Left renal pelvis (tissue), 4 donors: ENCODE data around the gene TBC1D10B. TPM values are rescaled to one million over a fixed set of nuclear protein-coding genes. Genes with fewer than 3 reads are reported as not detected.

Experiments used
- DNase-seq, 4 donors: peaks; one replicate each; pipeline ENCODE4 v3.0.0-alpha.2; 2013; ENCODE audit warnings: low read depth in 4 of 4, low spot score in 3 of 4
- polyA plus RNA-seq, 4 donors: library from polyadenylated mRNA; unstranded; fragments of 120-200 nt; gene quantifications; one replicate each; pipeline ENCODE4 v1.2.1, GENCODE V29; 2013; ENCODE audit not compliant: insufficient read length in 4 of 4

The TBC1D10B gene, protein sequence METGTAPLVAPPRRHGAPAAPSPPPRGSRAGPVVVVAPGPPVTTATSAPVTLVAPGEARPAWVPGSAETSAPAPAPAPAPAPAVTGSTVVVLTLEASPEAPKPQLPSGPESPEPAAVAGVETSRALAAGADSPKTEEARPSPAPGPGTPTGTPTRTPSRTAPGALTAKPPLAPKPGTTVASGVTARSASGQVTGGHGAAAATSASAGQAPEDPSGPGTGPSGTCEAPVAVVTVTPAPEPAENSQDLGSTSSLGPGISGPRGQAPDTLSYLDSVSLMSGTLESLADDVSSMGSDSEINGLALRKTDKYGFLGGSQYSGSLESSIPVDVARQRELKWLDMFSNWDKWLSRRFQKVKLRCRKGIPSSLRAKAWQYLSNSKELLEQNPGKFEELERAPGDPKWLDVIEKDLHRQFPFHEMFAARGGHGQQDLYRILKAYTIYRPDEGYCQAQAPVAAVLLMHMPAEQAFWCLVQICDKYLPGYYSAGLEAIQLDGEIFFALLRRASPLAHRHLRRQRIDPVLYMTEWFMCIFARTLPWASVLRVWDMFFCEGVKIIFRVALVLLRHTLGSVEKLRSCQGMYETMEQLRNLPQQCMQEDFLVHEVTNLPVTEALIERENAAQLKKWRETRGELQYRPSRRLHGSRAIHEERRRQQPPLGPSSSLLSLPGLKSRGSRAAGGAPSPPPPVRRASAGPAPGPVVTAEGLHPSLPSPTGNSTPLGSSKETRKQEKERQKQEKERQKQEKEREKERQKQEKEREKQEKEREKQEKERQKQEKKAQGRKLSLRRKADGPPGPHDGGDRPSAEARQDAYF
- polyA plus RNA-seq: 10 to 100 TPM; 28.2 to 44.1 (median 34.2) TPM

DNA sequence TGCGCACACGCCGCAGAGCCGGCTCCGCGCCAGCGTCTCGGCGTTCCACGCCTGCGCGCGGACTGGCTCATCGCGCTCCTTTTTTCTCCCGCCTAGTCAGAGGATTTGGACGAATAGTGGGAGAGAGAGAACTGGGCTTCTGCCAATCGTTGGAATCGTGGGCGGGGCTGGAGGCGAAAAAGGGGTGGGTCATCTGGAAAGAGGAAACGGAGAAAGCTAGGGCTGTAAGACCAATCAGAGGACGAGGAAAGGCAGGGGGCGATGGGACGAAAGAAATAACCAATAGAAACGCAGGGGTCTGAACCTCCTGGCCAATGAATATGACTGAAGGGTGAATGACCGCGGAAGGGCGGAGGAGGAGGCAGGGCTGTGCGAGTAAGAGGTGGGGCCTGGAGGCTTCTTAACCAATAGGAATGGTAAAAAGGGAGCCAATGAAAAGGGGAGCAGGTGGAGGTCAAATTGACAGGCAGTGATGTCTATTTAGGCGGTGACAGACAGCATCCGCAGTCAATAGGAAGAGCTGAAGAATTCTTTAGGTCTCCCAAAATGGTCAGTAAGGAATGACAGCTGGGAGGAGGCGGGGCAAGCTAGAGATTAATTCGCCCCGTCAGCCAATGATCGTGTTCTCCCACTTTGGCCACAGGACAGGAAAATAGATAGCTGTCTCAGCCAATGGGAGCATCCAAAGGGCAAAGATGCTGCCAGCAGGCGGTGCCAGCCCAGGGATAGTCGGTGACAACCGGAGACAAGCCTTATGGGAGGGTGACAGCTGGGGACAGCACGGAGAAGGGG, at the start of gene TBC1D10B:
TBC1D10B (minus strand) TSS at position 39 of the 792 bp plus-strand sequence. CDS start 311 bp downstream, outside the sequence.
- peak; percentile 99 to 100 (median 100) for DNase-seq

DNA sequence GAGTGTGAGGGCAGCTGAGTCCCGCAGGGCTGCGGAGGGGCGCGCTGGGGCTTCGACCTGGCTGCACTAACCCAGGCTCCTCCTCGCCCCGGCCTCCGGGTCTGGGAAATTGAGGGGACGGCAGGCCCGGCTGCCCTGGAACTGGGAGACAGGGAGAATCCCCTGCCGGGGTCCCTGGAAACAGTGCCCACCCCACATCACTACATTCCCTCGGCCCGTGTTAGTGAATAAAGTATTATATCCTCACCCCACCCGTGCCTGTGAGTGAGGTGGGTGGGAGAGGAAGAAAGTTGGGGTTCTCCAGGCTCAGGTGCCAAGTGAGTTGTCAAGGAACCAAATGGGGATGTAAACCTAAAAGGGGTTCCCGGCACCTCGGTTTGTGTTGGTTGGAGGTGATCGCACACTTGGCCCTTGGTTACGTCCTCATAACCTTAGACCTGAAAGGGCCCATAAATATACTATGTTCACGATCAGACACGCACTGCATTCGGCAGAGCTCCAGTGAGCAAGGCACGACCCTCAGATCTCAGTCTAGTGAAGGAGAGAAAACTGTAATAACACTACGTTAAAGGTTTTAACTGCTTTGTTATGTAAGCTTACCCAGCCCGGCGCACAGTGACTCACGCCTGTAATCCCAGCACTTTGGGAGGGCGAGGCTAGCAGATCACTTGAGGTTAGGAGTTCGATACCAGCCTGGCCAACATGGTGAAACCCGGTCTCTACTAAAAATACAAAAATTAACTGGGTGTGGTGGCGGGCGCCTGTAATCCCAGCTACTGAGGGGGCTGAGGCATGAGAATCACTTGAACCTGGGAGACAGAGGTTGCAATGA, 48.3 kb upstream of the TBC1D10B start:
- no peak for DNase-seq

DNA sequence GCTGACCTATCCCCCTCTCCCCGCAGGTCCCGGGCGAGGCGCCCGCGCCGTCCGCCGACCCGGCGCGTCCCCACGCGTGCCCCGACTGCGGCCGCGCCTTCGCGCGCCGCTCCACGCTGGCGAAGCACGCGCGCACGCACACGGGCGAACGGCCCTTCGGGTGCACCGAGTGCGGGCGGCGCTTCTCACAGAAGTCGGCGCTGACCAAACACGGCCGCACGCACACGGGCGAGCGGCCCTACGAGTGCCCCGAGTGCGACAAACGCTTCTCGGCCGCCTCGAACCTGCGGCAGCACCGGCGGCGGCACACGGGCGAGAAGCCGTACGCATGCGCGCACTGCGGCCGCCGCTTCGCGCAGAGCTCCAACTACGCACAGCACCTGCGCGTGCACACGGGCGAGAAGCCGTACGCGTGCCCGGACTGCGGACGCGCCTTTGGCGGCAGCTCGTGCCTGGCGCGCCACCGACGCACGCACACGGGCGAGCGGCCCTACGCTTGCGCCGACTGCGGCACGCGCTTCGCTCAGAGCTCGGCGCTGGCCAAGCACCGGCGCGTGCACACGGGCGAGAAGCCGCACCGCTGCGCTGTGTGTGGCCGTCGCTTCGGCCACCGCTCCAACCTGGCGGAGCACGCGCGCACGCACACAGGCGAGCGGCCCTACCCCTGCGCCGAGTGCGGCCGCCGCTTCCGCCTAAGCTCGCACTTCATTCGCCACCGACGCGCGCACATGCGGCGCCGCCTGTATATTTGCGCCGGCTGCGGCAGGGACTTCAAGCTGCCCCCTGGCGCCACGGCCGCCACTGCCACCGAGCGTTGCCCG, 47.4 kb upstream of the TBC1D10B start:
- DNase-seq: peak in 3 of 4 donors; percentile 79 to 86 (median 83)

DNA sequence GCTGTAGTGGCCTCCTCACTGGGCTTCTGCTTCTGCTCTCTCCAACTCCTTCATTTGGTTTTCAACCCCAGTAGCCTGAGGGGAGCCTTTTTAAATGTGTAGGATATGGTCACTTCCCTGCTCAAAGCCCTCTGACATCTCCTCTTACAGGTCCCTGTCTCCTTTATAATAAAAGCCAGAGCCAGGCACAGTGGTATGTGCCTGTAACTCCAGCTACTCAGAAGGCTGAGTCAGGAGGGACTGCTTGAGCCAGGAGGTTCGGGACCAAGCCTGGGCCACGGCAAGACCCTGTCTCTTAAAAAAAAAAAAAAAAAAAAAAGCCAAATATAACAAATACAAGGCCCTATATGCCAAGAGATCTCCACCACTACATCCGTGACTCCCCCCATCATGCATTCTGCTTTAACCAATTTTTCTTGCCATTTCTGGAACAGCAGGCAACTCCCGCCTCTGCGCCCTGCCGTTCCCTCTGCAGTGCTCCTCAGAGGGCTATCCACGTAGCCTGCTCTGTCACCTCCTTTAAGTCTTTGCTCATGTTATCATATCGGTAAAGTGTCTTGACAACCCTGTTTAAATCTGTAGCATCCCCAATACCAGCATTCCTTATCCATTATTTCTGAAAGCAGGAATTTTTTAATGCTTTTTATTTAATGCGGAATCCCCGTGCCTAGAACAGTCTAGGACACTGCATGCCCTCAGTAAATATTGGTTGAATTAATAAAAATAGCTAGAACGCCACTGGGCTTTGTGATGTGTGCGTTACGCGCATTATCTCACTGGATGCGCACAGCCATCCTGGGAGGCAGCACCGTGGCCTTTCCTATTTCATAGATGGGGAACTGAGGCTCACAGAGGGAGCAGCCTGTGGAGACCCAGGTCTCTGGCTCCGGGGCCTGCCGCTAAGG, 46.6 kb upstream of the TBC1D10B start:
- DNase-seq: no peak

DNA sequence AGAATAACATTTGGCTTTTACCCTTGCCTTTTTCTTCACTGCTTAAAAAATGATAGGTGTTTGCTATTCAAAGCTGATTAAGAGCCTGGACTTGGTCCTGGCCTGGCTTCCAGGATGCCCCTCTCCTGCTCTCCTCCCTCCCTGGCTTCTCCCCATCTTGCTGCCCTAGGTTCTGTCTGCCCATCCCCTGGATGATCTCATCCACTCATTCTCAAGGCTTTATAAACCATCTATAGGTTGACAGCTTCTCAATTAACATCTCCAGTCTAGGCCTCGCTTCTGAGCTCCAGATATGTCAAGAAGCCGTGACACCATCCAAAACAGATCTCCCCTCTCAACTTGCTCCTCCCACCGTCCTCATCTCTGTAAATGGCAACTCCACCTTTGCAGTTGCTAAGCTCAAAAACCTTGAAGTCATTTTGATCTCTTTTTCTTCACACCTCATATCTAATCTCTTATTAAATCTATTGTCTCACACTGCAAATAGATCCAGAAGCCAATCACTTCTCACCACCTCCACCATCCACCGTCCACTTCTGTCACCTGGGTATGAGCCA, 45.8 kb upstream of the TBC1D10B start:
- no peak for DNase-seq

DNA sequence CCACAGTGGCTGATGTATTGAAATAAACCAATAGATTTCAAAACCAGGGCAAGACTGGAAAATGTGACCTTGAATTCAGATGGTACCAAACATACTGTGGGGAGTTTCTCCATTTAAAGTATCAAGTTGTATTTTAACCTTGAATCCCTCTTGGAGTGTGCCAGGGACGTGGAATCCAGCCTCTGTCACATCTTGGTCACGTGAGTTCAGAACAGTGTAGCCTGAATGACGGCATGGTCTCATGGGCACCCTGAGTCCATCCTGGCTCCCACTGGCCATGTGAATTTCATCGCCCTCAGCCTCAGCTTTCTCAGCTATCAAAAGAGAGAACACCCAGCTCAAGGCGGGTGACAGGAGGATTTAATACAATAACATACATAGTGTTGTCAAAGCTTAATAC, 43.9 kb upstream of the TBC1D10B start:
- no peak for DNase-seq

DNA sequence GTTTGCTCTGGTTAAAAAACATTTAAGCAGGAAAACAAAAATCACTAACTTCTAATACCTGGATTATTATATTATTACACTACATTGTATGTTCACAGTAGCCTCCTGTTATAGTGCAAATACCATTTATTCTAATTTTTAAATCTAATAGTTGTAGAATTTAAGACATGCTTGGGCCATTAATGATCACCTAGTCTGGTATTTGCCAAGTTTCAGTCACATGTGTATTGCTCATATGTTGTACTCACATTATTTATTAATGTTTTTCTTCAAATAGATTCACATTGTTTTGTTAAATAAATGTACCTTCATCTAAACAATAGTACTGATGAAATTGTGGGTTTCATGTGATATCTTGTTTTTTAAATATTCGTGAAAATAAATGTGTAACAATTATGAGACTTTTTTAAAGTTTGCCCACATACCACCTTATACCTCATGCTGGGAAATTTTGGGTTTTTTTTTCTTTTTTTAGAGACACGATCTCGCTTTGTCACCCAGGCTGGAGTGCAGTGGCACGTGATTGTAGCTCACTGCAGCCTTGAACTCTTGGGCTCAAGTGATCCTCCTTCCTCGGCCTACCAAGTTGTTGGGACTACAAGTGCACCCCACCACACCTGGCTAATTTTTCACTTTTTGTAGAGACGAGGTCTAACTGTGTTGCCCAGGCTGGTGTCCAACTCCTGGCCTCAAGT, 43.0 kb upstream of the TBC1D10B start:
- DNase-seq: no peak

DNA sequence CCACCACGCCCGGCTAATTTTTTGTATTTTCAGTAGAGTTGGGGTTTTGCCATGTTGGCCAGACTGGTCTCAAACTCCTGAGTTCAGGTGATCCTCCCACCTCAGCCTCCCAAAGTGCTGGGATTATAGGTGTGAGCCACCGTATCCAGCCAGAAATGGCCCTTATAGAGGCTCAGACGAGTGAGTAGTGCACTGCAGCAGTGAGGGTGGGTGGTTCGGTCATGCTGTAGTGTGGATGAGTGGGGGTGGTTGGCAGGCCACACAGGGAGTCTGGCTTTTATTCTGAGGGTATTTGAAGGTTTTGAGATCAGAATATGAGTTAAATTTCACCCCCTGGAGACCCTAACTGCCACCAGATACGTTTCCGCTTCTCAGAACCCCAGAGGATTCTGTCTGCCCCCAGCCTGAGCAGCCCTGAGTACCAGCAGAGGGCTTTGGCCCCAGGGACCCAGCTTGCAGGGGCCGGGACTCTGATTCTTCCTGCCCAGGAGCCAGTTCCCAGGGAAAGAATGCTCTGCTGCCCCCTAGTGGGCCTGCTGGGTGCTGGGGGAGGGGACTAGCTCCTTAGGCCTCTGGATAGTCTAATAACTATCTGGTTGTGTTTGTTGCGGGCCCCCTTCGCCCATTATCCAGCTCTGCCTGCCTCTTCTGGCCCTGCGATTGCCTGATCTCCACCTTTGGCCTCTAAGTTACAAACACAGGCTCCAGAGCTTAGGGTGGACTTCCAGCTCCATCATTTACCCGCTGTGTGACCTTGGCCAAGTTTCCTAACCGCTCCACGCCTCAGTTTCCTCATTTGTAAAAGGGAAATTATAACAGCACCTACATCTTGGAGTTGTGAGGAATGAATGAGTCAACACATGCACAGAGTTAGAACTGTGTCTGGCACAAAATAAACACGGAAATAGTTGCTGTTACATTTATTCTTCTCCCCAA, 39.1 kb upstream of the TBC1D10B start:
- peak in 2 of 4 donors; percentile 82 to 84 for DNase-seq

DNA sequence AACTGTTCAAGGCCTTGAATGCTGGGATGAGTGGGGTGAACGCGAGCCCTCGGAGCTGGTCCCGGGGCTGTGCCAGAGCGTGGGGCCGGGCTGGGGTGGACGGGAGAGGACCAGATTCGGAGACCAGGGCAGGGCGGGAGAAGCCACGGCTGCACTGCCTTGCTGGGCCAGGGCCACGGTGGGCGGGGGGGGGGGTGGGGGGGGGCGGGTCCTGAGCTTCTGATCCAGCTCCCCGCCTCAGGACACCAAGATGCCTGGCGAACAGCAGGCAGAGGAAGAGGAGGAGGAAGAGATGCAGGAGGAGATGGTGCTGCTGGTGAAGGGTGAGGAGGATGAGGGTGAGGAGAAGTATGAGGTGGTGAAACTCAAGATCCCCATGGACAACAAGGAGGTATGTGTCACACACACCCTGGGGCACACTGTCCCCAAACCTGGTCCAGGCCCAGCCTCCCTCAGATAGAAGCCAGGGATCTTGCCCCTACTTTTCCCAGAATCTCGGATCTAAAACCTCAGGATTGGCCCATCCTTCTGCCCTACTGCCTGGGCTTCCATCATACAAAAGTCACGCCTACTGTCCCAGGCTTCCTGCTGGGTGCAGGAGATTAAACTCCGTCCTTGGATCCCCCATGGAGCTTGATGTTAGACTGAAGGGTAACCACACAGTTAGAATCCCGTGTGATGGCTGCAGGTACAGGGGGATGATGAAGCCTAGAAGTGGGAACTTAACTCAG, 37.7 kb upstream of the TBC1D10B start:
- no peak for DNase-seq

DNA sequence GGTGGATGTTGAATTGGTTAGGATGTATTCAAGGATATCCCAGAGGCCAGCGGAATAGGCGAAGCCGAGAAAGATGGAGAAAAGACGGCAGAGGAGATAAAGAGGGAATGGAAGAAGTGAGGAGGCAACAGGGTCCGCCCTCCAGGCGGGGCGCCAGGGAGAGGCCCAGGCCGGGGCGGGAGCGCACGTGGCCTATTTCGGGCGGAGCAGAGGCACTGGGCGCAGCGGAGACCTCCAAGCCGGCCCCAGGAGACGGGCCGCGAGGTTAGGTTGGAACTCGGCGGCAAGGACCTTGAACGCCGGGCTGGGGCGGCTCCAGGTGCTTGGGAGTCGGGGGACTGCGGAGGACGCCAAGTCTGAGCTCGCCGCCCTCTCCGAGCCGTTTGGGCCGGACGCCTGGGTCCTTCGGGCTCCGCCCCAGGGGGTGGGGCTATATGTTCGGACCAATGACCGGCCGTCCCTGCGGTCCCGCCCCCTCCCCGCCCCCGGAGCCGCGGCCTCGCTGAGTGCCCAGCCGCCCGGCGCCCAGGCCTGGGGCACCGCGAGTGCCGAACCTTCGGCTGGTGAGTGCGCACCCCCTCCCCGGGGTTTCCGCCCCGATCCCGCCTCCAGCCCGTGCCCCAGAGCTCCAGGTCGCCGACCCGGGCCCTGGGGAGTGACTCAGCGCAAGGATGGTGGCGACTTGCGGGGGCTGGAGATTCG, 37.0 kb upstream of the TBC1D10B start, which contains the start of gene ZNF771:
ZNF771 (plus strand) TSS at position 505 of the 702 bp plus-strand sequence. CDS start 448 bp downstream, outside the sequence.
- peak in 2 of 4 donors; percentile 78 to 83 for DNase-seq

DNA sequence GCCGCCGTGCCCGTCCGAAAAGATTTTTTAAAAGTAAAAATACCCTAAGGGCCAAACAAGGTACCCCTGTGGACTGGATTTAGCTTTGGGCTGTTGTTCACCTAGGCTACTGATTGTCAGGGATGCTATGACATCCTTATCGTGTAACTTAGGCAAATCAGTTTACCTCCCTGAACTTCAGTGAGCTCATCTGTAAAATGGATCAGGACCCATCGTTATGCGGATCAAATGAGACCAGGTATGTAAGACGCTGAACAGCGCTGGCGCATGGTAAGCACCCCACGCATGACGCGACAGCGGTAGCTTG, 36.5 kb upstream of the TBC1D10B start:
- DNase-seq: no peak

DNA sequence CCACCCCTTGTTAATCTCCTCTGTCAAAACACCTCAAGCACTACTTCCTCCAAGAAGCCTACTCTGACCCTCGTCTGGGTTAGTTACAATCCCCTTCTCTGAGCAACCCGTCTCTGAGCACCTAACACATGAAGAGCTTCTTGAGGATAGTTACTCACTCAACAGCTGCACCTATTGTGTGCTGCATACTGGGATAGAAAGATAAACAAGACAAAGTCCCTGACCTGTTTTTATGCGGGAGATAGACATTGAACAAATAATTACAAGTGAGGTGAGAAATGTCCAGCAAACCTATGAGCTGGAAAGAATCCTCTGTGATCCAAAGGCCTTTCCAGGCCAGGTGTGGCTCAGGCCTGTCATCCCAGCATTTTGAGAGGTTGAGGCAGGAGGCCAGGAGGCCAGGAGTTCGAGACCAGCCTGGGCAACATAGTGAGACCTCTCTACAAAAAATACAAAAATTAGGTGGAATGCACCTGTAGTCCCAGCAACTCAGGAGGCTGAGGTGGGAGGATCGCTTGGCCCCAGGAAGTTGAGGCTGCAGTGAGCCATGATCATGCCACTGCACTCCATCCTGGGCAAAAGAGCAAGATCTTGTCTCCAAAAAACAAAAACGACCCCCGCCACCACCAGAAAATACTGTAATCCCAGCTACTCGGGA, 31.6 kb upstream of the TBC1D10B start:
- DNase-seq: no peak

DNA sequence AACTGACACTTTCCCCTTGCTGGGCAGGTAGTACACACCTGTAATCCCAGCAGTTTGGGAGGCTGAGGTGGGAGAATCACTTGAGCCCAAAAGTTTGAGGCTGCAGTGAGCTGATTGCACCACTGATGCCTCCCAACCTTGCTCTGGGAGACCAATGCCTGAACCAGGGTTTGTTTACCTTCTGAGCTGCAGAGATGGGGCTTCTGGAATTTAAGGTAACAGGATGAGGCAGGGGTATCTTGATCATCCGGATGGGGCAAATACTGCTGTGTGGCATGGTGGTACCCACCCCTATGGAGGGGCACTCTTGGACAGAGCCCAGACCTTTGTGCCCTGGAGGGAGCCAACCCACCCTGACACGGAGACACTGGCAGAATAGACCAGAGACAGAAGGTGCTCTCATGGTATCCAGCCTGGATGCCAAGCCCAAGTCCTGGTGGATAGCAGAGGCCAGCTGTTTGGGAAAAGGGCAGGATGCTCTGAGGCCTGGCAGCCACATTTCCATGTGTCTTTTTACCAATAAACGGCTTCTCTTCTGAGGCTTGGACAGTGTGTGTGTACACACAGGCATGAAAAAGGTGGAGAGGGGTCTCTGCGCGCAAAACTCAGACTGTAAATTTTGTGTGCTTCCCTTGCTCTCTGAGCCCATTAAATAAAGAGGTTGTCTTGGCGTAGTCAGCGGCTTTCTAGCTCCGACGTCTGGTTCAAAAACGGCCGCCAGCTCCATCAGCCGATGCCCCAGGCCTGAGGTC, 29.3 kb upstream of the TBC1D10B start:
- no peak for DNase-seq
